GM12872 (cell line): ENCODE data around the gene KDM5C.

ENCODE experiments used
- CTCF ChIP-seq: IDR thresholded peaks from 3 replicates; pipeline ENCODE4 v1.5.1; 2011; ENCODE audit warnings: low read depth, mild to moderate bottlenecking, low read length, moderate library complexity; ENCODE audit not compliant: insufficient read depth

The KDM5C gene

GRCh38 chrX:53224860-53225797, at the start of gene KDM5C:
Gene KDM5C, minus strand, starts transcription at chrX:53225207. Its CDS starts 318 bp downstream, at chrX:53224889.
- TF ChIP-seq CTCF = no peak

GRCh38 chrX:53272808-53273337, 47.9 kb upstream of the KDM5C start:
- TF ChIP-seq CTCF = no peak

- no peak for TF ChIP-seq CTCF
Observed at GRCh38 chrX:53269536-53270107, 44.6 kb upstream of the KDM5C start.

- no peak for TF ChIP-seq CTCF
Observed at GRCh38 chrX:53268173-53268572, 43.2 kb upstream of the KDM5C start.

- no peak for TF ChIP-seq CTCF
Observed at GRCh38 chrX:53266914-53267313, 41.9 kb upstream of the KDM5C start.

- TF ChIP-seq CTCF = no peak
Observed at GRCh38 chrX:53265771-53266574, 41.0 kb upstream of the KDM5C start.
